ENCODE results near the gene PCDH9. TPM values are rescaled to one million over a fixed set of nuclear protein-coding genes. Genes with fewer than 3 reads are reported as not detected.
"Not testable (repeated sequence)": the region's sequence is repeated elsewhere in the genome, so short reads cannot be mapped to it uniquely, and the experiment has no call there.

The PCDH9 gene
- polyA plus RNA-seq, 4 donors = 0.27 to 1.1 (median 0.72) TPM; not detected in 1

- DNase-seq (no peak), FAIRE-seq (no peak)
- Histone ChIP-seq H3K4me1 (ENCODE audit: control insufficient read depth in 3 of 3, insufficient read depth in 2 of 3, low read depth in 1 of 3, low read length in 2 of 3) (no peaks in the 10 kb centered on the region), H3K9me3 (ENCODE audit: control insufficient read depth in 2 of 2, insufficient read depth in 1 of 2, low read depth in 1 of 2, low read length in 1 of 2) (no peaks in the 10 kb centered on the region), H3K27me3 (ENCODE audit: control insufficient read depth in 3 of 3, insufficient read depth in 3 of 3, low read length in 3 of 3) (no peaks in the 10 kb centered on the region), H3K36me3 (ENCODE audit: control insufficient read depth in 3 of 3, insufficient read depth in 2 of 3, low read depth in 1 of 3, low read length in 3 of 3) (no peaks in the 10 kb centered on the region), H3K27ac (ENCODE audit: low read depth in 1 of 3, low read length in 2 of 3) (no peak overlapping the region), H3K4me3 (ENCODE audit: low read depth in 1 of 3, low read length in 3 of 3) (no peak overlapping the region)
- 68 to 74% (median 72%) methylated on average over 3 of the region's 3 CpGs for WGBS, 3 donors
These were observed 454.9 kb downstream of the PCDH9 start for GRCh38 chr13:66775196-66775595.

GRCh38 chr13:66774046-66774445 is 456.1 kb downstream of the PCDH9 start:
- Histone ChIP-seq H3K4me1 (ENCODE audit: control insufficient read depth in 3 of 3, insufficient read depth in 2 of 3, low read depth in 1 of 3, low read length in 2 of 3) (no peaks in the 10 kb centered on the region), H3K27me3 (ENCODE audit: control insufficient read depth in 3 of 3, insufficient read depth in 3 of 3, low read length in 3 of 3) (no peaks in the 10 kb centered on the region), H3K4me3 (ENCODE audit: low read depth in 1 of 3, low read length in 3 of 3) (no peak overlapping the region), H3K27ac (ENCODE audit: low read depth in 1 of 3, low read length in 2 of 3) (no peak overlapping the region), H3K36me3 (ENCODE audit: control insufficient read depth in 3 of 3, insufficient read depth in 2 of 3, low read depth in 1 of 3, low read length in 3 of 3) (no peaks in the 10 kb centered on the region), H3K9me3 (ENCODE audit: control insufficient read depth in 2 of 2, insufficient read depth in 1 of 2, low read depth in 1 of 2, low read length in 1 of 2) (no peaks in the 10 kb centered on the region)
- DNase-seq (no peak), FAIRE-seq (no peak)
- WGBS, 3 donors = 61 to 81% (median 62%) methylated on average over 2 of the region's 2 CpGs

- Histone ChIP-seq H3K4me3 (ENCODE audit: low read depth in 1 of 3, low read length in 3 of 3) (no peak overlapping the region), H3K9me3 (ENCODE audit: control insufficient read depth in 2 of 2, insufficient read depth in 1 of 2, low read depth in 1 of 2, low read length in 1 of 2) (peaks cover 0 to 13% of the 10 kb centered on the region in 2 donors), H3K36me3 (ENCODE audit: control insufficient read depth in 3 of 3, insufficient read depth in 2 of 3, low read depth in 1 of 3, low read length in 3 of 3) (no peaks in the 10 kb centered on the region), H3K4me1 (ENCODE audit: control insufficient read depth in 3 of 3, insufficient read depth in 2 of 3, low read depth in 1 of 3, low read length in 2 of 3) (no peaks in the 10 kb centered on the region), H3K27ac (ENCODE audit: low read depth in 1 of 3, low read length in 2 of 3) (no peak overlapping the region), H3K27me3 (ENCODE audit: control insufficient read depth in 3 of 3, insufficient read depth in 3 of 3, low read length in 3 of 3) (no peaks in the 10 kb centered on the region)
- FAIRE-seq = no peak
- no peak for DNase-seq
These were observed 464.6 kb downstream of the PCDH9 start for GRCh38 chr13:66765559-66765958.

GRCh38 chr13:66760678-66761077 is 469.5 kb downstream of the PCDH9 start:
- 65 to 80% (median 71%) methylated on average over 4 of the region's 4 CpGs for WGBS, 3 donors
- not testable (repeated sequence) for H3K27me3 ChIP-seq (ENCODE audit: control insufficient read depth in 3 of 3, insufficient read depth in 3 of 3, low read length in 3 of 3); H3K27ac ChIP-seq (ENCODE audit: low read depth in 1 of 3, low read length in 2 of 3); DNase-seq; H3K4me1 ChIP-seq (ENCODE audit: control insufficient read depth in 3 of 3, insufficient read depth in 2 of 3, low read depth in 1 of 3, low read length in 2 of 3); H3K36me3 ChIP-seq (ENCODE audit: control insufficient read depth in 3 of 3, insufficient read depth in 2 of 3, low read depth in 1 of 3, low read length in 3 of 3); FAIRE-seq; H3K4me3 ChIP-seq (ENCODE audit: low read depth in 1 of 3, low read length in 3 of 3)
- peaks cover 0 to 18% of the 10 kb centered on the region in 2 donors for H3K9me3 ChIP-seq (ENCODE audit: control insufficient read depth in 2 of 2, insufficient read depth in 1 of 2, low read depth in 1 of 2, low read length in 1 of 2)

GRCh38 chr13:66759919-66760318 is 470.2 kb downstream of the PCDH9 start:
- no peak for FAIRE-seq
- no peaks in the 10 kb centered on the region for H3K27me3 ChIP-seq (ENCODE audit: control insufficient read depth in 3 of 3, insufficient read depth in 3 of 3, low read length in 3 of 3)
- WGBS, 3 donors = 93 to 100% (median 100%) methylated on average over 1 of the region's 1 CpG
- no peak for DNase-seq
- no peaks in the 10 kb centered on the region for H3K36me3 ChIP-seq (ENCODE audit: control insufficient read depth in 3 of 3, insufficient read depth in 2 of 3, low read depth in 1 of 3, low read length in 3 of 3)
- no peak overlapping the region for H3K27ac ChIP-seq (ENCODE audit: low read depth in 1 of 3, low read length in 2 of 3)
- H3K9me3 ChIP-seq (ENCODE audit: control insufficient read depth in 2 of 2, insufficient read depth in 1 of 2, low read depth in 1 of 2, low read length in 1 of 2) = peaks cover 0 to 18% of the 10 kb centered on the region in 2 donors
- no peaks in the 10 kb centered on the region for H3K4me1 ChIP-seq (ENCODE audit: control insufficient read depth in 3 of 3, insufficient read depth in 2 of 3, low read depth in 1 of 3, low read length in 2 of 3)
- no peak overlapping the region for H3K4me3 ChIP-seq (ENCODE audit: low read depth in 1 of 3, low read length in 3 of 3)

- Histone ChIP-seq H3K27me3 (ENCODE audit: control insufficient read depth in 3 of 3, insufficient read depth in 3 of 3, low read length in 3 of 3) (no peaks in the 10 kb centered on the region), H3K27ac (ENCODE audit: low read depth in 1 of 3, low read length in 2 of 3) (no peak overlapping the region), H3K4me1 (ENCODE audit: control insufficient read depth in 3 of 3, insufficient read depth in 2 of 3, low read depth in 1 of 3, low read length in 2 of 3) (no peaks in the 10 kb centered on the region), H3K4me3 (ENCODE audit: low read depth in 1 of 3, low read length in 3 of 3) (no peak overlapping the region), H3K9me3 (ENCODE audit: control insufficient read depth in 2 of 2, insufficient read depth in 1 of 2, low read depth in 1 of 2, low read length in 1 of 2) (no peaks in the 10 kb centered on the region), H3K36me3 (ENCODE audit: control insufficient read depth in 3 of 3, insufficient read depth in 2 of 3, low read depth in 1 of 3, low read length in 3 of 3) (no peaks in the 10 kb centered on the region)
- DNase-seq (no peak), FAIRE-seq (no peak)
- WGBS, 3 donors = 52 to 69% (median 62%) methylated on average over 2 of the region's 2 CpGs
These were observed 478.4 kb downstream of the PCDH9 start for GRCh38 chr13:66751691-66752090.

- H3K36me3 ChIP-seq (ENCODE audit: control insufficient read depth in 3 of 3, insufficient read depth in 2 of 3, low read depth in 1 of 3, low read length in 3 of 3) = no peaks in the 10 kb centered on the region
- H3K27ac ChIP-seq (ENCODE audit: low read depth in 1 of 3, low read length in 2 of 3) = no peak overlapping the region
- no peak for DNase-seq
- H3K27me3 ChIP-seq (ENCODE audit: control insufficient read depth in 3 of 3, insufficient read depth in 3 of 3, low read length in 3 of 3) = no peaks in the 10 kb centered on the region
- H3K4me1 ChIP-seq (ENCODE audit: control insufficient read depth in 3 of 3, insufficient read depth in 2 of 3, low read depth in 1 of 3, low read length in 2 of 3) = no peaks in the 10 kb centered on the region
- H3K4me3 ChIP-seq (ENCODE audit: low read depth in 1 of 3, low read length in 3 of 3) = no peak overlapping the region
- no peaks in the 10 kb centered on the region for H3K9me3 ChIP-seq (ENCODE audit: control insufficient read depth in 2 of 2, insufficient read depth in 1 of 2, low read depth in 1 of 2, low read length in 1 of 2)
- no peak for FAIRE-seq
- 24 to 48% (median 31%) methylated on average over 1 of the region's 1 CpG for WGBS, 3 donors
These were observed 481.4 kb downstream of the PCDH9 start for GRCh38 chr13:66748712-66749111.

GRCh38 chr13:66745307-66745706 is 484.8 kb downstream of the PCDH9 start:
- no peaks in the 10 kb centered on the region for H3K9me3 ChIP-seq (ENCODE audit: control insufficient read depth in 2 of 2, insufficient read depth in 1 of 2, low read depth in 1 of 2, low read length in 1 of 2)
- no peak overlapping the region for H3K27ac ChIP-seq (ENCODE audit: low read depth in 1 of 3, low read length in 2 of 3)
- FAIRE-seq (no peak), DNase-seq (no peak)
- 79 to 80% (median 79%) methylated on average over 4 of the region's 4 CpGs for WGBS, 3 donors
- no peaks in the 10 kb centered on the region for H3K36me3 ChIP-seq (ENCODE audit: control insufficient read depth in 3 of 3, insufficient read depth in 2 of 3, low read depth in 1 of 3, low read length in 3 of 3)
- H3K27me3 ChIP-seq (ENCODE audit: control insufficient read depth in 3 of 3, insufficient read depth in 3 of 3, low read length in 3 of 3) = no peaks in the 10 kb centered on the region
- H3K4me3 ChIP-seq (ENCODE audit: low read depth in 1 of 3, low read length in 3 of 3) = no peak overlapping the region
- no peaks in the 10 kb centered on the region for H3K4me1 ChIP-seq (ENCODE audit: control insufficient read depth in 3 of 3, insufficient read depth in 2 of 3, low read depth in 1 of 3, low read length in 2 of 3)

- Histone ChIP-seq H3K27ac (ENCODE audit: low read depth in 1 of 3, low read length in 2 of 3) (no peak overlapping the region), H3K4me3 (ENCODE audit: low read depth in 1 of 3, low read length in 3 of 3) (no peak overlapping the region), H3K27me3 (ENCODE audit: control insufficient read depth in 3 of 3, insufficient read depth in 3 of 3, low read length in 3 of 3) (no peaks in the 10 kb centered on the region), H3K36me3 (ENCODE audit: control insufficient read depth in 3 of 3, insufficient read depth in 2 of 3, low read depth in 1 of 3, low read length in 3 of 3) (no peaks in the 10 kb centered on the region), H3K9me3 (ENCODE audit: control insufficient read depth in 2 of 2, insufficient read depth in 1 of 2, low read depth in 1 of 2, low read length in 1 of 2) (peaks cover 0 to 2% of the 10 kb centered on the region in 2 donors), H3K4me1 (ENCODE audit: control insufficient read depth in 3 of 3, insufficient read depth in 2 of 3, low read depth in 1 of 3, low read length in 2 of 3) (no peaks in the 10 kb centered on the region)
- FAIRE-seq = no peak
- WGBS, 3 donors = 68 to 84% (median 83%) methylated on average over 2 of the region's 2 CpGs
- no peak for DNase-seq
These were observed 506.6 kb downstream of the PCDH9 start for GRCh38 chr13:66723576-66723975.

Measured in small intestine (tissue), 7 donors.